Smooth muscle cell (in vitro differentiated cells): ENCODE results near the gene BMPR1A. TPM values are rescaled to one million over a fixed set of nuclear protein-coding genes. Genes with fewer than 3 reads are reported as not detected.
A peak's percentile ranks its signal among the peaks of the same experiment; 100 is the strongest.
"Not testable (repeated sequence)": the region's sequence is repeated elsewhere in the genome, so short reads cannot be mapped to it uniquely, and the experiment has no call there.

ENCODE experiments used
- DNase-seq: peaks from one replicate; lab custom pipeline; 2025; ENCODE audit not compliant: unreplicated experiment; lab: John Stamatoyannopoulos, UW
- H2AFZ ChIP-seq: fragments of 200-600 bp; sonication (generic); 2 replicates; pipeline ENCODE4 v1.6.0; 2016; ENCODE audit warnings: antibody characterized with exemption, low read depth, mild to moderate bottlenecking
- H3F3A ChIP-seq: fragments of 200-600 bp; sonication (generic); 2 replicates; pipeline ENCODE4 v1.6.0; 2017; ENCODE audit warnings: antibody characterized with exemption, low read depth
- H3K27ac ChIP-seq: fragments of 200-600 bp; sonication (generic); 2 replicates; pipeline ENCODE4 v1.5.1; 2016; ENCODE audit warnings: low read depth, mild to moderate bottlenecking
- H3K27me3 ChIP-seq: fragments of 200-600 bp; sonication (generic); 2 replicates; pipeline ENCODE4 v1.6.1; 2016; ENCODE audit warnings: low read depth, mild to moderate bottlenecking
- H3K36me3 ChIP-seq: fragments of 200-600 bp; sonication (generic); 2 replicates; pipeline ENCODE4 v1.5.1; 2016; ENCODE audit warnings: low read depth
- H3K4me1 ChIP-seq: fragments of 200-600 bp; sonication (generic); 2 replicates; pipeline ENCODE4 v1.5.1; 2016; ENCODE audit warnings: low read depth
- H3K4me2 ChIP-seq: fragments of 200-600 bp; sonication (generic); 2 replicates; pipeline ENCODE4 v1.6.0; 2016; ENCODE audit warnings: mild to moderate bottlenecking
- H3K4me3 ChIP-seq: fragments of 200-600 bp; sonication (generic); 2 replicates; pipeline ENCODE4 v1.5.1; 2016; ENCODE audit warnings: mild to moderate bottlenecking
- H3K79me2 ChIP-seq: fragments of 200-600 bp; sonication (generic); 2 replicates; pipeline ENCODE4 v1.6.0; 2016; ENCODE audit warnings: low read depth, mild to moderate bottlenecking
- H3K9ac ChIP-seq: fragments of 200-600 bp; sonication (generic); 2 replicates; pipeline ENCODE4 v1.6.0; 2016; ENCODE audit warnings: low read depth
- H3K9me3 ChIP-seq: fragments of 200-600 bp; sonication (generic); replicated peaks from 2 replicates; pipeline ENCODE4 v1.5.1; 2016; ENCODE audit warnings: low read depth
- H4K20me1 ChIP-seq: fragments of 200-600 bp; sonication (generic); 2 replicates; pipeline ENCODE4 v1.6.0; 2016; ENCODE audit warnings: low read depth
- CTCF ChIP-seq: fragments of 200-600 bp; sonication (generic); IDR thresholded peaks from 2 replicates; pipeline ENCODE4 v1.5.1; 2017; ENCODE audit warnings: borderline replicate concordance, mild to moderate bottlenecking, antibody characterized with exemption; ENCODE audit not compliant: insufficient read depth, poor library complexity, severe bottlenecking
- WGBS: methylation state at CpG from one replicate; pipeline ENCODE4 v1.1.7; 2016; ENCODE audit warnings: low lambda C conversion rate; 5-methylcytosine and 5-hydroxymethylcytosine counted together
- polyA plus RNA-seq: library from polyadenylated mRNA; unstranded; fragments of >200 nt; fragmentation: Nextera tagmentation; extraction: Ambion mirVana; gene quantifications from 2 replicates; pipeline ENCODE4 v1.2.1, GENCODE V29; 2016
- total RNA-seq: library from RNA; depleted of rRNA; stranded (reverse); fragments of >200 nt; gene quantifications from 2 replicates; pipeline ENCODE4 v1.2.3, GENCODE V29; 2014

The BMPR1A gene
- total and polyA plus RNA-seq, 2 experiments from 2014 or later, result 15.5 to 80.9 TPM

GRCh38 chr10:86972613-86973380 is 216.4 kb downstream of the BMPR1A start:
- Histone ChIP-seq H2AFZ (no peak overlapping the region), H3K27me3 (no peaks in the 10 kb centered on the region), H3K4me3 (no peak overlapping the region), H3K79me2 (no peaks in the 10 kb centered on the region), H3K27ac (peak overlapping the region; percentile 95), H3K9ac (no peak overlapping the region), H3K4me1 (peaks cover 24% of the 10 kb centered on the region), H3K36me3 (no peaks in the 10 kb centered on the region), H3K9me3 (no peaks in the 10 kb centered on the region), H4K20me1 (no peaks in the 10 kb centered on the region), H3K4me2 (no peak overlapping the region), H3F3A (peaks cover 7% of the 10 kb centered on the region)
- no peak for TF ChIP-seq CTCF
- DNase-seq, result no peak
- 86% methylated on average over 11 of the region's 11 CpGs for WGBS

GRCh38 chr10:86974484-86974883 is 218.1 kb downstream of the BMPR1A start:
- Histone ChIP-seq H3K79me2 (no peaks in the 10 kb centered on the region), H2AFZ (no peak overlapping the region), H3K27me3 (no peaks in the 10 kb centered on the region), H3K9ac (no peak overlapping the region), H3F3A (peaks cover 12% of the 10 kb centered on the region), H3K36me3 (no peaks in the 10 kb centered on the region), H3K4me1 (peaks cover 26% of the 10 kb centered on the region), H3K4me2 (no peak overlapping the region), H3K4me3 (no peak overlapping the region), H4K20me1 (no peaks in the 10 kb centered on the region), H3K27ac (no peak overlapping the region), H3K9me3 (no peaks in the 10 kb centered on the region)
- DNase-seq, result no peak
- WGBS, result 78% methylated on average over 7 of the region's 7 CpGs
- no peak for TF ChIP-seq CTCF

GRCh38 chr10:86976362-86977056 is 220.1 kb downstream of the BMPR1A start:
- Histone ChIP-seq H3K4me3 (no peak overlapping the region), H3K27me3 (no peaks in the 10 kb centered on the region), H3K27ac (no peak overlapping the region), H3K4me1 (peaks cover 10% of the 10 kb centered on the region), H3K79me2 (no peaks in the 10 kb centered on the region), H3F3A (peaks cover 20% of the 10 kb centered on the region), H3K36me3 (no peaks in the 10 kb centered on the region), H2AFZ (no peak overlapping the region), H3K9me3 (no peaks in the 10 kb centered on the region), H4K20me1 (no peaks in the 10 kb centered on the region), H3K9ac (no peak overlapping the region), H3K4me2 (no peak overlapping the region)
- 95% methylated on average over 5 of the region's 5 CpGs for WGBS
- no peak for TF ChIP-seq CTCF
- no peak for DNase-seq

GRCh38 chr10:86978457-86978856 is 222.0 kb downstream of the BMPR1A start:
- not testable (repeated sequence) for H3K27me3 ChIP-seq, H3K4me3 ChIP-seq, H3K9me3 ChIP-seq, H4K20me1 ChIP-seq, H3K27ac ChIP-seq, H3K4me1 ChIP-seq, H3K4me2 ChIP-seq, H3K79me2 ChIP-seq, H2AFZ ChIP-seq, H3K36me3 ChIP-seq, H3K9ac ChIP-seq, DNase-seq
- peaks cover 13% of the 10 kb centered on the region for H3F3A ChIP-seq
- WGBS, result 62% methylated on average over 3 of the region's 3 CpGs
